ENCODE data around the gene ACTMAP.
A peak's percentile ranks its signal among the peaks of the same experiment; 100 is the strongest.
"Not testable (repeated sequence)": the region's sequence is repeated elsewhere in the genome, so short reads cannot be mapped to it uniquely, and the experiment has no call there.

The ACTMAP gene, protein sequence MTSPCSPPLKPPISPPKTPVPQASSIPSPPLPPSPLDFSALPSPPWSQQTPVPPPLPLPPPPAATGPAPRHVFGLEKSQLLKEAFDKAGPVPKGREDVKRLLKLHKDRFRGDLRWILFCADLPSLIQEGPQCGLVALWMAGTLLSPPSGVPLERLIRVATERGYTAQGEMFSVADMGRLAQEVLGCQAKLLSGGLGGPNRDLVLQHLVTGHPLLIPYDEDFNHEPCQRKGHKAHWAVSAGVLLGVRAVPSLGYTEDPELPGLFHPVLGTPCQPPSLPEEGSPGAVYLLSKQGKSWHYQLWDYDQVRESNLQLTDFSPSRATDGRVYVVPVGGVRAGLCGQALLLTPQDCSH

DNA sequence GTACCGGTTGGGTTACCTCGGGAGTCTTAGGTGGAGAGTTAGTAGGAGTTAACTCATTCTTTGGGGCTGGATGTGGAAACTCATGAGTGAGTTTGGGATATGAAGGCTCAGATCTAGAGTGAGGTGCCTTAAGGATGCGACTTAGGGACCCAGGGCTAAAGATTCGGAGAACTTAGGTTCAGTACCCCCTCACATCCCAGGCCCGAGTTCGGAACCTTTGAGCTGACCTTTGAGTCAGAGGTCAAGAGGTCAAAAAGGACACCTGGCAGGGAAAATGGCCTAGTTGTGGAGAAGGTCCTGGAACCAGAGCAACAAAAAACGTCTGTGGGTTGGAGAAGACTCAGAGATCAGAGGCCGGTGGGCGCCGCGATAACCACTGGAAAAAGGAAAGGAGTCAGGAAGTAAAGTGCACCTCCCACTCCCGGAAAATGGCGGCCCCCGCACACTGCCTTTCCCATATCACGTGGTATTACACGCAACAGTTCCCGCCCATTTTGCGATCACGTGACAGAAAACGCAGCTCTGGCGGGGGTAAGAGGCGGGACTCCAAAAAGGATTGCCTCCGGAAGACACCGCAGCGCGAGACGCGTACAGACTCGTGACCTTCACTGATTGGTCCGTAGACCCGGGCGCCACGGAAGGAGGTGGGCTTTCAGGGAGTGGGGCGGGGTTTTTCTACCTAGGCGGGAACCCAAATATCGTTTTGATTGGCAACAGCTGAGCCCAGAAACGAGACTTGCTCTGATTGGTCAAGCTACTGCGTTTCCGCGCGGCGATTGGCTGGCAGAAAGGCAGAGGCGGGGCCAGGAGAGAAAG is at the start of gene ACTMAP:
ACTMAP (minus strand) TSS at position 420 of the 816 bp plus-strand sequence. CDS start 674 bp downstream, outside the sequence.
- peak; percentile 100 for DNase-seq

DNA sequence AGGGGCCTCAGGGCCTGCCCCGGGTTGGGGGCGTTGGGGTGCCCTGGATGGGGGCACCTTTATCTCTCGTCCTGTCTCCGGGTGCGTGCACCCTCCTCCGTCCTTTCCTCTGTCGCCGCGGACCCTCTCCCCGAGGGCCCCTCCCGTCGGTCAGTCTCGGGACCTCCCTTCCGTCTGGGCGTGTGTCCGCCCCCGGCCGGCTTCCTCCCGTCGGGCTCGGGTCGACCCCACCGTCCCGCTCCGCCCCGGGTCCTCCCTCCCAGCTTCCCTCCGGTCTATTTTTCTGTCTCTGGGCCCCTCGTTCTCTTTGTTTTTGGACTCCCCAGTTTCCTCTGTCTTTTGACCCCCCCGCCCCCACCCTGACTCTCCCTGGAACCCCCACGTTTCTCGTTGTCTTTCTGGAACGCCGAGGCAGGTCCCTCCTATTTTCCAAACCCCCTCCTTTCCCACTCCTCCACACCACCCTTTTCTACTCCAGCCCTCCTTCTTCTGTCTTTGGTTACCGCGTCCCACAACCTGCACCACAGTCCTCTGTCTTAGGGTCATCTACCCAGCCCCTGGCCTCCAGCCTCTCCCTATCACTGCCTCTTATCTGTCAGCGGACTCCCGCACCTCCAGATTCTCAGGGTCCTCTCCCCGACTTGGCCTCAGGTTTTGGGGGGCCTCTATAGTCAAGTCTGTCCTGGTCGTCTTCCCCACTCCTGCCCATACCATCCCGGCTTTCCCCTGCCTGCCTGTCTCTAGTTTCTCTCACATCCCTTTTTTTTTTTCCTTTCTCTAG is 49.5 kb upstream of the ACTMAP start:
- no peak for DNase-seq

DNA sequence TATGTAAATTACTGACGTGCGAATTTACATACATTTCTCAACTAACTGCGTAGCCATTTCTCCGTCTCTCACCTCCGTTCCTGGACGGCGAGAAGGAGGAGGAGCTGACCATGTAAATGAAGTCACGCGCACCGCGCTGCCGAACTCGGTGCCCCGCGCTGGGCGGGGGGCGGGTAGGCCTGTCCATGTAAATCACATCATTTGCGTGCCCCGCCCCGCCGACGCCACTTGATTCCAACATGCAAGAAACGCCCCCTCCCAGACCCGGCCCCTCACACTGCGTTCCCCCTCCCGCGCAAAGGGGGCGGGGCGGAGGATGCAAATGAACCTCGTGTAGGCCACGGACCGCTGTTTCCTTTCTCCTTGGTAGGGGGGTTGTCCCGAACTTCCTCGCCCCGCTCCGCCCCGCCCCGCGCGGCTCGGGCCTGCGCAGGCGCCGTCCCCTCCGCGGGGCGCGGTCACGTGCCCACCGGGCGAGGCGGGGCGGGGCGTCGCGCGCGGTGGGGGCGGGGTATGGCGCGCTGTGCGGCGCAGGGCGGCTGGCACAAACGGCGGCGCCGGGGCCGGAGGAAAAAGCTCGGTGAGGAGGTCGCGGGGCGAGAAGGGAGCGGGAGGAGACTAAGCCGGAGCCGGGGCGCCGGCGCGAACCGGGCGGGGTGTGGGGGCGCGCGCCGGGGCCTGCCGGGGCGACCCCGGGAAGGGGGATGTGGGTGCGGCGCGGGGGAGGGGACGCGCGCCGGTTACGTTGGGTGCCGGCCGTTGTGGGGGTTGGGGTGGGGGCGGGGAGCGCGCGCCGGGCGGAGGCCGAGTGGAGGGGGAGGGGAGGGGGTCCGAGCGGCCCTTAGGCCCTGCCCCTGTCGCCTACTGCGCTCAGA is 48.6 kb upstream of the ACTMAP start, which contains the start of gene EGLN2:
EGLN2 (plus strand) TSS at position 509 of the 875 bp plus-strand sequence. CDS start 1,382 bp downstream, outside the sequence.
- peak; percentile 100 for DNase-seq

DNA sequence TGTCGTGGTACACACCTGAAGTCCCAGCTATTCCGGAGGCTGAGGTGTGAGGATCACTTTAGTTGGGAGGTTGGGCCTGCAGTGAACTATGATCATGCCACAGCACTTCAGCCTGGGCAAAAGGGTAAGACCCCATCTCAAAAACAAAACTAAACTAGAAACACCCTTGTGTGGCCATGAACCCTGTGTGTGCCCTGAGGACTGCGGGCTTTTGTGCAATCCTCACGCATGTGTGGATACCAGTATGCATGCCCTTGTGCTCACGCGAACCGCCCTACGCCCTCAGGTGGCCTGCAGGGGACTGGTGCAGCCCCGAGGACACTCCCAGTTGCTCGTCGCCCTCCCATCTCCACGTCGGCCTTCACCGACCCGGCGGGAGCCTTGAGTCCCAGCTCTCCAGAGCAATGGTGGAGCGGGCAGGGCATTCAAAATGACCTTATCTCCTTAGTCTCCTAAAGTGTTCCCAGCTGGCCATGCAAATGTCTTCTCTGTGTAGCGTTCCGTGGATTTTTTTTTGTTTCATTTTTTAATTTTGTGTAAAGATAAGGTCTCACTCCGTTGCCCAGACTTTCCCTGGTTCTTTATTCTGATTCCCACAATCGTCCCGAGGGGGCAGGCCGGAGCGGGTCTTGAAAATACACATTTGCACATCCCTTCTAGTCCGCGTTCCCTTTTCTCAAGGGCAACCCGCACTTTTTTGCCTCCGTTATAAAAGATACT is 47.8 kb upstream of the ACTMAP start:
- DNase-seq, result peak; percentile 44

DNA sequence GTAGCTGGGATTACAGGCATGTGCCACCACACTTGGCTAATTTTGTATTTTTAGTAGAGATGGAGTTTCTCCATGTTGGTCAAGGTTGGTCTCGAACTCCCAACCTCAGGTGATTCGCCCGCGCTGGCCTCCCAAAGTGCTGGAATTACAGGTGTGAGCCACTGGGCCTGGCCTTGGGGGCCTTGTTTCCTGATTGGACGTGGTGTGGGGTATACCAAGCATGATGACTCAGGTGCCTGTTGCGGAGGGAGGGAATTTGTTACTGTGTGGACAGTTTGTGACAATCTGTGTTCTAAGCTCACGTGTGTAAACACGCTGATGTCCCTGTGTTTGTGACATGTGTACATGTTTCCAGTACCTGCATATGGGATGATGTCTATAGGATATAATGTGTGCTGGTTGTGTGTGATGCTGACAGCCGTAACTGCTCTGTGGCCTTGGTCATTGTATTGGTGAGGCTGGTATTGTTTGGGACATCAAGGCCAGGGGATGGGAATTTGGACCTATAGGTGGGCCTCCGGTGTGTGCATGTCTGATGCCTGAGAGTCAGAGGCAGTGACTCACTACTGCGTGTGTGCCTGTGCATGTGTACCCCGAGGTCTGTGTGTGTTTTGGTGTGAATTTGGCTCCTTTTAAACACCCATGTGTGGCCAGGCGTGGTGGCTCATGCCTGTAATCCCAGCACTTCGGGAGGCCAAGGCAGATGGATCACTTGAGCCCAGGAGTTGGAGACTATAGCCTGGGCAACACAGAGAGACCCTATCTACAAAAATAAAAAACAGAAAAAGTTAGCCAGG is 47.1 kb upstream of the ACTMAP start:
- no peak for DNase-seq

DNA sequence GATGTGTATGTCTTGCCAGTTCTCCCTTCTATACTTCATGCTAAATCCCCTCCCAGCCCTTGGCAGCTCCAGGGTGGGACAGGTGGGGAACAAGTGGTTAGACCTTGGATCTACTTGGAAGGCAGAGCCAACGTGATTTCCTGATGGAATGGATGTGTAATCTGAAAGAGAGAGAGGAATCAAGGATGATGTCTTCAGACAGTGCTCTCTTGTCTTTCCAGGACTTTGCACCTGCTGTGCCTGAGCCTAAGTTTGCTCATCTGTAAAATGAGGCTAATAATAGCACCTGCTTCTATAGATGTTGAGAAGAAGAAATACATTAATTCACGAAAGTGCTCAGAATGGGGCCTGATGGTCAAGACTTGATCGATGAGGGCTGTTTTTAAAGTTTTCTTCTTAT is 41.7 kb upstream of the ACTMAP start:
- no peak for DNase-seq

DNA sequence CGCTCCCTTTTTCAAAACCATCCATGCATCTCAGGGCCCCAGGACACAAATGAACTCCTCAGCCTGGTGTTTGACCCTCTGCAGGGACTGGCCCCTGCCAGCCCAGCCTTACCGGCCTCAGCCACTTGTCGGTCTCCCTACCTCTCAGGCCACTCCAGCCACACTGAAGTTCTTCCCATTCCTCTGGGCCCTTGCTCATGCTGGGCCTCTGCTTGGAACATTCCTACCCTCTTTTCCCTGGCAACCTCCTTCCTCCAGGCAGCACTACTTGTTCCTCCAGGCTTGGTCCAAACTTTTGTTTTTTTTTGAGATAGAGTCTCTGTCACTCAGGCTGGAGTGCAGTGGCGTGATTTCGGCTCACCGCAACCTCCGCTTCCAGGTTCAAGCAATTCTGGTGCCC is 41.1 kb upstream of the ACTMAP start:
- no peak for DNase-seq

DNA sequence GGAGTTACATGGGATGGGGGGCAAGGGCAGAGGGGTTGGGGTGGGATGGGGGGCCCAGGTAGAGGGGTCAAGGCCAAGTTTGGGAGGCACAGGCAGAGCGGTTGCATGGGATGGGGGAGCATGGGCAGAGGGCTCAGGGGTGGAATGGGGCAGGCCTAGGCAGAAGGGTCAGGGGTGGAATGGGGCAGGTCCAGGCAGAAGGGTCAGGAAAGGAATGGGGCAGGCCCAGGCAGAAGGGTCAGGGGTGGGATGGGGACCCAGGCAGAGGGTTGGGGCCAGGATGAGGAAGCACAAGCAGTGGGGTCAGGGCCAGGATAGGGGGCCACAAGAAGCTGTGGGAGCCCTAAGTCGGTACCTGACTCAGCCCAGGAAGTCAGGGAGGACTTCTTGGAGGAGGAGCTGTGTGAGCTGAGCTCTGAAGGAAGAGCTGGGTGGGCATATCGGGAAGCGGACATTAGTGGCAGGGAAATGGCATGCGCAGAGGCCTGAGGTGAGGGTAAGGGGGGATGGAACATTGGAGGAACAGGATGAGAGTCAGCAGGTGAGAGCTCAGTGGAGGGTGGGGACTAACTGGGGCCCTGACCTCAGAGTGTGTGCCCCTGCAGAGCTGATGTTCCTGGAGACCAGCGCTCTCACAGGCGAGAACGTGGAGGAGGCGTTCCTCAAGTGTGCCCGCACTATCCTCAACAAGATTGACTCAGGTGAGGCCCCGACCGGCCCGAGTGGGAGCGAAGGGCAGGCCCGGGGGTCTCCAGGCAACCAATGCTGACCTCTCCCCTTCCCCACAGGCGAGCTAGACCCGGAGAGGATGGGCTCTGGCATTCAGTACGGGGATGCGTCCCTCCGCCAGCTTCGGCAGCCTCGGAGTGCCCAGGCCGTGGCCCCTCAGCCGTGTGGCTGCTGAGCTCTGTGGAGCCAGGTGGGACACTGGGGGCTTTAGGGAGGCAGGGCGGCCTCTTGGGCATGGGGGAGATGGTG is 36.1 kb upstream of the ACTMAP start:
- no peak for DNase-seq

DNA sequence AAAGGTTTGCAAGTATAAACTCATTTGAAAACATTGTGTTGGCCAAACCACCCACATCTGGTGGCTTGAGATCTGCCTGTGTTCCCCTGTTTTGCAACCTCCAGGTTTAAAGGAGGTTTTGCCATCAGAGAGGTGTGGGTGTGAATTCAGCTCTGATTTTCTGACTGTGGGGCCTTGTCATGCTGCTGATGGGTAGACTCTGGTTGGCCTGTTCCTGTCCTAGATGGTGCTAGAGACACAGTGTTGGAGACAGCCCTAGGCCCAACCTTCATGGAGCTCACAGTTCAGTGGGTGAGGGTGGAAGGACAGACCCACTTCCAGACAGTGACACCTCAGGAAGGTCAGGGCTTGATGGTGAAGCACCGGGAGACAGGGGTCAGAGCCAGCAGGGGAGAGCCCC is 35.2 kb upstream of the ACTMAP start:
- no peak for DNase-seq

DNA sequence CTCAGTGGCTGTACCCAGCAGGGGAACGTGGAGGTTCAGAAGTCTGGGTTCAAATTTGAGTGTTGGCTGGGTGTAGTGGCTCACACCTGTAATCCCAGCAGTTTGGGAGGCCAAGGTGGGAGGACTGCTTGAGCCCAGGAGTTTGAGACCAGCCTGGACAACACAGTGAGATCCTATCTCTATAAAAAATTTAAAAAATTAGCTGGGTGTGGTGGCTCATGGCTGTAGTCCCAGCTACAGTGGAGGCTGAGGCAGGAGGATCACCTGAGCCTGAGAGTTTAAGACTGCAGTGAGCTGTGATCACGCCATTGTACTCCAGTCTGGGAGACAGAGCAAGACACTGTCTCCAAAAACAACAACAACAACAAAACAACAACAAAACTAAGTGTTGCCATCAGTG is 33.9 kb upstream of the ACTMAP start:
- not testable (repeated sequence) for DNase-seq

DNA sequence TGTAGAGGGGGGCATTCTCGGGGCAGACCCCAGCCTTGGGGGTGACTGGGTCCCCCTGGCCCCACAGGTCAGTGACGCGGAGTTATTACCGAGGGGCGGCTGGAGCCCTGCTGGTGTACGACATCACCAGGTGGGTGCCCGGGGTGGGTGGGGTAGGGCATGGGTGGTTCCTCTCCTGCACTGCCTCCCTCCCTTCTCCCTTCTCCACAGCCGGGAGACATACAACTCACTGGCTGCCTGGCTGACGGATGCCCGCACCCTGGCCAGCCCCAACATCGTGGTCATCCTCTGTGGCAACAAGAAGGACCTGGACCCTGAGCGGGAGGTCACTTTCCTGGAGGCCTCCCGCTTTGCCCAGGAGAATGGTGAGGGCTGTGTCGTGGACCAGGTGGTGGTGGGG is 33.4 kb upstream of the ACTMAP start:
- no peak for DNase-seq

DNA sequence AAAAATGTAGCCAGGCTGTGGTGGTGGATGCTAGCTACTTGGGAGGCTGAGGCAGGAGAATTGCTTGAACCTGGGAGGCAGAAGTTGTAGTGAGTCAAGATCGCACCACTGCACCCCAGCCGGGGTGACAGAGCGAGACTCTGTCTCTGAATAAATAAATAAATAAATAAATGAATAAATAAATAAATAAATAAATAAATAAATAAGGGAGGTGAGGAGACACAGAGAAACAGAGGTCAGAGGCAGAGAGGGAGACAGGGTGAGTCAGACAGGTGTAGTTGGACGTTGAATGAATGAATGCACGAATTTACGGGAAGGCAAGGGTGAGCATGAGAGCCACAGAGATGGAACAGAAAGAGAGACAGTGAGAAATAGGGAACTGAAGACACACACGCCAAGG is 30.9 kb upstream of the ACTMAP start:
- DNase-seq, result no peak

DNA sequence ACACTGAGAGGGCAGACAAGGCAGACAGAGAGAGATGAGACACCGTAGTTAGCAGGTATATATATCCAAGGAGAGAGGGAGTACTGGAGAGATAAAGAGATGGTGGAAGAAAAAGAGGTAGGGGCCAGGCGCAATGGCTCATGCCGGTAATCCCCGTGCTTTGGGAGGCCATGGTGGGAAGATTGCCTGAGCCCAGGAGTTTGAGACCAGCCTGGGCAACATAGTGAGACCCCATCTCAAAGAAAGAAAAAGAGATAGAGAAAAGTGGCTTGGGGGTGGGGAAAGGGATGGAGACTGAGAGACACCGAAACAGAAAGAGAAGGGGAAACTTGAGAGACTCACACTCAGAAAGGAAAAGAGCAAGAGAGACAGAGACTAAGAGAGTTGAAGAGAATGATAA is 30.3 kb upstream of the ACTMAP start:
- no peak for DNase-seq

DNA sequence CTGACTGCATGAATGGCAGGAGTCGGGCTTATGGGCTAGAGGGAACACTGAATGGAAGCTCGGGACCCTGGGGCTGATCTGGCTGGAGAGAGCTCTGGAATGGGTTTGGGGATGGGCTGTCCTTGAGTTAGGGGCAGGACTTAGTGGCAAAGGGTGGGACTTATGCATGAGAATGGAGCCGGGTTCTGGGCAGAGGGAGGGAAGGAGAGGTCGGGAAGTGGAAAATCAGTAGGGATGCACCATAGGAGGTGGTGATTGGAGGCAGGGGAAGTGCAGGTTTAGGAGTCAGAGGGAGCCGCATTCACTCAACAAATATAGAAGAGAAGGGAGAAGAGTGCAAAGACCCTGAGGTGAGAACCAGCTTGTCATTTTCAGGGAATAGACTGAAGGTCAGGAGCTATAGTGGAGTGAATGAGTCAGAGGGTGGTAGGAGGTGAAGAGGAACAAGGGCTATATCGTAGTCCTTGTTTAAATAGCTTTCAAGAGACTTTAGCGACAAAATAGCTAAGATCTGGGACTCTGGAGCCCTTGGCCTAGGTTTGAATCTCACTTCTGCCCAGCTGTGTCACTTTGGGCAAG is 28.5 kb upstream of the ACTMAP start:
- no peak for DNase-seq

DNA sequence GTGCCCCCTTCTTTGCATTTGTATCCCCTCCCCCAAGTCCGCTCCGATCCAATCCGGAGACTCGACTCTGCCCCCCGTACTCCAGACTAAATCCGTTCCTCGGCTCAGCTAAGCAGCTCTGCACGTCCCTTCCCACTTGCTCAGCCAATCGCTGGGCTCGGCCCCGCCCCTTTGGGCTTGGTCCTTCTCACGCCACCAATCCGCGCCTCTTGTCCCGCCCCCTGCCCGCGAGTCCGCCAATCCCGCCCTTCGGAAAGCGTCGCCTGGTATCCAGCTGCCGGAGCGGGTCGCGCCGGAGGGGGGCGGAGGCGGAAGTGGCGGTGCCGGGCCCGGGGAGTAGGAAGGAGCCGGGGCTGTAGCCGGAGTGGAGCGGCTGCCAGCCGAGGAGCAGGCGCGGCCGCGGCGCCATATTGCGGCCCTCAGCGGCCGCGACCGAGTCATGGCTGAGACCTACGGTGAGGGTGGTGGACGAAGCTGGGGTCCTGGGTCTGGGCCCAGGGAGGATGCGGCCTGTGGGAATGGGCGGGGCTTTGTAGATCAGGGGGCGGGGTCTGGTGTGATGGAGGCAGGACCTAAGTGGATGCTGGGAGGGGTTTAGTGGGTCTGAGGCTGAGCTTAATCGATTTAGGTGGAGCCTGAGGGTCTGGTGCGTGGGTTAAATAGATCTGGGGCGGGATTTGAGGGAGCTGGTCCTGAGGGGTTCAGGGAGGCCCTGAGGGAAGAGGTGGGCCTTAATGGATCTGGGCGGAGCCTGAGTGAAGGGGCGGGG is 27.8 kb upstream of the ACTMAP start, which contains the start of gene RAB4B:
RAB4B (plus strand) TSS at position 311 of the 769 bp plus-strand sequence; CDS start at position 440, 129 bp downstream.
- peak; percentile 100 for DNase-seq

DNA sequence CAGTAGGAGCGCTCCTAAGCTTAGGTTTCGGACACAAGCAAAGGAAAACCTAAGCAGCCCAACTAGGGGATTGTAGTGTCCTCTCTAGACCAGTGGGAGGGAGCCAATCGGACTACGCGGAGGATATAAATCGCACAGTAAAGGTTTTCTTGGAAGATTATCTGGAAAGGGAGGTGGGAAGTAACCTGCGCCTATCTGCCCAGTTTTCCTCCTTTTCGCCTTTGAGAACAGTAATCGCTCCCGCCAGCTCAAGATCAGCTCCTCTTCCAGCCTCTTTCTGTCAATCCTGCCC is 27.3 kb upstream of the ACTMAP start:
- DNase-seq, result no peak

DNA sequence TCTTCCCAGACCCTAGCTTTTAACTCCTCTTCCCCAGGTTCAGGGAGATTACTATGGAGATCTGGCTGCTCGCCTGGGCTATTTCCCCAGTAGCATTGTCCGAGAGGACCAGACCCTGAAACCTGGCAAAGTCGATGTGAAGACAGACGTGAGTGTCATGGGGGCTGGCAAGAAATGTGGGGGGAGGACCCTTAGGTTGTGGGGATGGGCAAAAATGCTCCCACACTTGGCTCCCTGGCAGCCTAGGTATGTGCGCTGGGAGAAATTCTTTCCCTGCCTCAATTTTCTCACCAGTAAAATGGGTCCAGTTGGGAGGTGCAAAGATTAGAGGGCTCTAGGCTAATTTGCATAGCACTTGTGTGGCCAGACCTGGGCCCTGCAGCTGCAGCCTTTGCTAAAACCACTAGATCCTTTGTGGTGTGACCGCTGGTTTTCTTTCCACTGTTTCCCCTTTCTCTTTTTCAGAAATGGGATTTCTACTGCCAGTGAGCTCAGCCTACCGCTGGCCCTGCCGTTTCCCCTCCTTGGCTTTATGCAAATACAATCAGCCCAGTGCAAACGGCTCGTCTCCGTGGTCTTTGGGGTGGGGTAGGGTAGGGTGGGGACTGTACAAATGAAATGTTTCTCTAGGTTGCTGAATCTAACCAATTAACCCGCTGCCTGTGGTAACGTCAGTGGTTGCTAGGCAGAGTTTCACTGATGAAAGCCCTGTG is 26.8 kb upstream of the ACTMAP start:
- DNase-seq, result peak; percentile 90

DNA sequence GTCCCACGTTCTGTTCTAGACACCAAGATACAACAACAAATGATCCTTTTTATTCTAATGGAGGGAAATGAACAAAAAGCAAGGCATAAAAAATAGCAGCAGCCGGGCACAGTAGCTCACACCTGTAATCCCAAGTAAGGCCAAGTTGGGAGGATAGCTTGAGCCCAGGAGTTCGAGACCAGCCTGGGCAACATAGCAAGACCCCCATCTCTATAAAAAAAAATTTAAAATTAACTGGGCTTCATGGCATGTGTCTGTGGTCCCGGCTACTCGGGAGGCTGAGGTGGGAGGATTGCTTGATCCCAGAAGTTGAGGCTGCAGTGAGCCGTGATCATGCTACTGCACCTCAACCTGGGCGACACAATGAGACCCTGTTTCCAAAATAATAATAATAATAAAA is 26.1 kb upstream of the ACTMAP start:
- DNase-seq, result no peak

All from fibroblast of skin of right quadriceps (primary cell).